ENCODE data around the gene EZR.

GRCh38 chr6:158778005-158778527 lies 41.1 kb downstream of the EZR start:
- no peak for TF ChIP-seq CTCF (IDR thresholded peaks at IDR 0.05)
- TF ChIP-seq ZFX (IDR thresholded peaks at IDR 0.05; ENCODE audit: borderline replicate concordance) = no peak

Data from 22Rv1 (cell line).